Measurements from ENCODE around the gene ZNF816.

- no peak for TF ChIP-seq ZNF565 (CRISPR knock-in tag; conservative IDR thresholded peaks at IDR 0.05; ENCODE audit: low read depth)
- no peak for TF ChIP-seq ZNF70 (CRISPR knock-in tag; IDR thresholded peaks at IDR 0.05)
- no peak for TF ChIP-seq PATZ1 (CRISPR knock-in tag; IDR thresholded peaks at IDR 0.05; ENCODE audit: borderline replicate concordance)
- TF ChIP-seq CREB5 (CRISPR knock-in tag; IDR thresholded peaks at IDR 0.05; ENCODE audit: low read depth): no peak
- TF ChIP-seq ZC3H10 (CRISPR knock-in tag; IDR thresholded peaks at IDR 0.05): no peak
- TF ChIP-seq RARB (CRISPR knock-in tag; IDR thresholded peaks at IDR 0.05): no peak
- TF ChIP-seq ESRRG (CRISPR knock-in tag; IDR thresholded peaks at IDR 0.05): no peak
- no peak for TF ChIP-seq TOX (CRISPR knock-in tag; IDR thresholded peaks at IDR 0.05; ENCODE audit: borderline replicate concordance)
- TF ChIP-seq OSR1 (CRISPR knock-in tag; IDR thresholded peaks at IDR 0.05): no peak
Observed at GRCh38 chr19:52961981-52962380, 700 bp downstream of the ZNF816 start.
